ENCODE results near the gene TM9SF3. TPM values are rescaled to one million over a fixed set of nuclear protein-coding genes. Genes with fewer than 3 reads are reported as not detected.

TM9SF3 gene
- total RNA-seq, 1 donor from 2014 or later: 75.4 TPM

DNA sequence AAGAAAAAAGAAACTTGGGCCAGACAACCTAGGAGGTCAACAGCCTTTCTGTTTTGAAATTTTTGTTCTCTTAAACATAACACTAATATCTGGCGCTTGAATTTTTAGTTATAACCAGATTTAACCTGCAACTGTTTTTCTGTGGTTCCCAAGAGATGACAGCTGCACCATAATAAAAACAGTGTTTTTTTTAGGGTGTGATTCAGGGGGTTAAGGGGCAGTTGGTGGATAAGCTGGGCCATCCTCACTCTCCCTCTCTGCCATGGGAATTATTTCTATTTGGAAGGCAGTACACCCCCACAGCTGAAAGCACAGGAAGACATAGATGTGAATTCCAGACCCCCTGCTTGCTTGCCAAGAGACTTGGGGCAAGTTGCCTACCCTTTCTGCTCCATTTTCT lies 20.1 kb upstream of the TM9SF3 start:
- DNase-seq (no peak), ATAC-seq (no peak)
- intact Hi-C loops (cut with micrococcal nuclease): no loop called here

DNA sequence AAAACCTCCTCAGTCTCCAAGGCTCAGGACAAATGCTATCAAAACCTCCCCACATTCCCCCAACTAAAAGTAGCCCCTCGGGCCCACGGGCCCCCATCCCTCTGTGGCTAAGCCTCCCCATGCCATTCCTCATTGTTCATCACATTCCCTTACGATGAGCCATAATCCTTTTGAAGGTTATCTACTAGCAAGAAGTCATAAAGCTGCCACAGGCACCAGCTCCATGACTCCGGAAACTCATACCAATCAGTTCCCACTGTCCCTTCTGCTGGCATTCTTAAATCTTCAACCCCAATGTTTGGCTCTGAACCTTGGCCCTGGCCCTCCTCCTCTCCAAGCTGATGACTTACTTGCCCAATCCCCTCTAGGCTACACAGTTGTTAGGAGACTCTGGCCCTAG lies 19.4 kb upstream of the TM9SF3 start:
- no peak for DNase-seq
- peak; percentile 17 for ATAC-seq
- intact Hi-C loops (cut with micrococcal nuclease): no loop called here

- intact Hi-C loops (cut with micrococcal nuclease): no loop called here
These were observed 13.5 kb upstream of the TM9SF3 start for GRCh38 chr10:96600337-96600736.

DNA sequence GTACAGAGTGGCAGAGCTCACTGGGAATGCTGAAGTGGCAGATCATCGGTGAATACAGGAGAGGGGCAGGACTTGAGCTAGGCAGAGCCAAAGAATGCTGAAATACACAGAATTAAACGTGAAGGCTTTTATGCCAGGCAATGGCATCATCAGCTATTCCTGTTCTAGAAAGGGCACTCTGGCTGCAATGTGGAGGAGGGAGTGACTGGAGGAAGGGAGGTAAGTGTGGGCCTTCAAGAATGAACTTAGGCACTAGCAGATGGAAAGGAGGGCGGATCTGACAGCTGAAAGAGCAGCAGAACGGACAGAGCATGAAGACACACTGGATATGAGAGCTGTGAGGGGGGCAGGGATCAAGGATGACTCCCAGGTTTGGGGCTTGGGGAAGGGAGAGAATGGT lies 12.0 kb upstream of the TM9SF3 start:
- intact Hi-C loops (cut with micrococcal nuclease): no loop called here
- peak; percentile 57 for ATAC-seq
- no peak for DNase-seq

More at GRCh38 chr10:96600337-96600736, 13.5 kb upstream of the TM9SF3 start:
- no peak for ATAC-seq
- DNase-seq: no peak

DNA sequence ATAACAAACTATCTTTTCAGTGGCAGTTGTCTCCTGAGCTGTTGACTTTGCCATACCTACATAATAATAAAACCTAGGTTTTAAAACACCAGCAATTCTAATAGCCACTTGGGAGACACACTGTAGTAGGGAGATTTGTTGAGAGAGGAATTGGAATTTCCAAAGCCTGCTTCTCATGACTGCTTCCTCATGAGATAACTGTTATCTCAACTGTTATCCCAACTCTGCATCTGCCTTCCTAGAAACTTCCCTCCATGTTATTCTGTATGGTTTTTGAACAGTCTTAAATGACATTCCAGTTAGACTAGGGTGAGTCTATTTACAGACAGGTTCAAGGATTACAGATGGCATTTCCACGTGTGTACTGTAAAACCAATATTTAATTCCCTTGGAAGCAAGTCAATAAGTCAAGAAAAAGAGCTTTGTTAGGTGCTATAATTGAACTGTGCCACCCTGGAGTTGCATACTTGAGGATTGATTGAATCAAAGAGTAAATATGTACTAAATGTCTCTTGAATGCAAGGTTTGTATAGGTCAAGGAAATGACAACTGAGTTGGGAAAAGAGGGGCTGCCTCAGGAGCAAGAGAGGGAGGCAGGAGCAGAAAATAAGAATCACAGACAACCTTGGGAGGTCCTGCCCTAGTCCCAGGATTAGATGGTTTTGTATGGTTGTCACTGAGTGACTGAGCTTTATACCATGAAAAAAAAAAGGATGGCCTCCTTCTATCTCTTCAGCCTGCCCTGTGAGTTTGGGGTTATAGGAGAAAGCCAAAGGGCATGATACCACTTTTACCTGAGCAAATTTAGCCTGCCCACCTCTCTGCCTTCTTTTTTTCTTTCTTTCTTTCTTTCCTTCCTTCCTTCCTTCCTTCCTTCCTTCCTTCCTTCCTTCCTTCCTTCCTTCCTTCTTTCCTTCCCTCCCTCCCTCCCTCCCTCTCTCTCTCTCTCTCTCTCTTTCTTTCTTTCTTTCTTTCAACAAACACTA lies 9.9 kb upstream of the TM9SF3 start:
- intact Hi-C loops (cut with micrococcal nuclease): no loop called here
- DNase-seq: no peak
- ATAC-seq: no peak

- intact Hi-C loops (cut with micrococcal nuclease): no loop called here
- no peak for ATAC-seq
- DNase-seq: no peak
These were observed 8.9 kb upstream of the TM9SF3 start for GRCh38 chr10:96595741-96596140.

DNA sequence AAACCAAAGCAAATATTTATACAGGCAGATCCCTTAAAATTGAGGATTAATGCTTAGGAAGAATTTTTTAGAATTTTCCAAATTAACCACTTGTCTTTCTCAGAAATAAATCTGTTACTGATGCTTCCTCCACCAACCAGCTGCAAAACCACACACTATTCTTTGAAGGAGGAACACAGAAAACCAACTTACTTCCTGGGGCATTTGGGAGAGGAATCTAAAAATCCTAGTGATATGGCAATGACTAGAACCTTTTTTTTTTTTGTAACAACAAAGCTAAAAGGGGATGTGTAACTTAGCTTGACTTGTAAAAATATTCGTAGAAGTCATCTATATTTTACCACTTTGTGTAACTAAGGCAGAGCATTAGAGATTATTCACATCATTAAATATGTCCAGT lies 5.1 kb upstream of the TM9SF3 start:
- ATAC-seq (no peak), DNase-seq (no peak)
- intact Hi-C loops (cut with micrococcal nuclease): no loop called here

GRCh38 chr10:96588616-96589419 lies 2.0 kb upstream of the TM9SF3 start:
- intact Hi-C loops (cut with micrococcal nuclease): no loop called here
- ATAC-seq (no peak), DNase-seq (no peak)

DNA sequence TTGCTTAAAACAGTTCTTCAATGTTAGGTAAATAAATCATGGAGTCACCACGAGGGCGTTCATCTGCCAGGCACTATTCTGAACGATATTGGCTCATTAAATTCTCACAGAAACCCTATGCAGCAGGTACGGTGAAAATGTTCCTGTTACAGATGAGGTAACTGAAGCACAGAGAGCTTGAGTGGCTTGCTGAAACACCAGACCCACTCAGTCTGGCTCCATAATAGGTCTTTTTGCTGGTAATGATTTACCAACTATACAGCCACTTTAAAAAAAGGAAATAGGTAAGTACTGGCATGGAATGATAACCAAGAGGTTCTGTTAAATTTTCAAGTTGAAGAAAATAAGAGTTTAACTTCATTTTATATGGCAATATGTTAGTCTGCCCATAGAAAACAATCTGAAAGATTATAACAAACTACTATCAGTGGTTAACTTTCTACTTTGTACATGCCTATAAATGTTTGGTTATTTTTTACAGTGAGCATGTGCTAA lies 1.3 kb upstream of the TM9SF3 start:
- ATAC-seq (no peak), DNase-seq (no peak)
- intact Hi-C loops (cut with micrococcal nuclease): no loop called here

DNA sequence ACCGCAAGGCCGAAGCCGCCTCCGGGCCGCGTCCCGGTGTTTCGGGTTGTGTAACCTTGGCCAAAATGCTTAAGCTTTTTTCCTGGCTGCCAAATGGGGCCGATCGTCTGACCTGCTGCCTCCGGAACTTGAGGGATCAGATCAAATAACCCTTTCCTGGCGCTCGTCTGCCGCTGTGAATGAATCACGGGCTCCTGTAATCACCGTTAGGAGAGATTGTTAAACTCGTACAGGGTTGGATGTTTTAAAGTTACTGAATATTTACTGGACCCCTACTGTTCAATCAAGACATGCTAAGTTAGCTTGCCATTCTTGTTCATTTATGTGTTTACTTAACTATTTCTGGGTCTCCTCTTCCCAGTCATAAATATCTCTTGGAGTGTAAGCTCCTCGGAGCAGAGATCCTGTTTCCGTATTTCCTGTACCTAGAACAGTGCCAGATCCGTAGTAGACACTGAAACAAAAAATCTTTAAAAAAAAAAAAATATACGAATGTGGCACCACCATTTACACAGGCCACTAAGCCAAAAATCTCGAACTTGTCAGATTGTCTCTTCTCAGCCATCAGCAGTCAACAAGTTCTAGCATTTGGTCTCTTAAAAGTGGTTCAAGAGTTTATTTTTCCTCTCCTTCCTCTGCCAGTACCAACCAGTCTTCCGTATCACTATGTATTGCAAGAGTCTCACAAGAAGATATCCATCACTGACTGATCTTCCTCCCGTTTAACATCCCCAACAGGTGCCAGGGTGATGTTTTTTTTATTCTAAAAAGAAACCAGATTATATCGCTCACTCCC lies 650 bp upstream of the TM9SF3 start:
- intact Hi-C loops (cut with micrococcal nuclease): no loop called here
- ATAC-seq (peak; percentile 2), DNase-seq (no peak)

GRCh38 chr10:96585736-96586418 lies 935 bp downstream of the TM9SF3 start:
- no peak for DNase-seq
- no peak for ATAC-seq
- intact Hi-C loops (cut with micrococcal nuclease): no loop called here

DNA sequence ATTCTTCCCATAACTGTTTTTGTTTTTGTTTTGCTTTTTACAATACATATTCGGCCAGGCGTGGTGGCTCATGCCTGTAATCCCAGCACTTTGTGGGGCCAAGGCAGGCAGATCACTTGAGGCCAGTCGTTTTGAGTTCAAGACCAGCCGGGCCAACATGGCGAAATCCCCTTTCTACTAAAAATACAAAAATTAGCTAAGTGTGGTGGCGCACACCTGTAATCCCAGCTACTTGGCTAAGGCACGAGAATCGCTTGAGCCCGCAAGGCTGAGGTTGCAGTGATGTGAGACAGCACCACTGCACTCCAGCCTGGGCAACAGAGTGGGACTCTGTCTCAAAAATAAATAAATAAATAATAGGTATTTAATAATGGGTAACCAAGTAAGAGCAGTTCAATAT lies 2.3 kb downstream of the TM9SF3 start:
- intact Hi-C loops (cut with micrococcal nuclease): no loop called here
- no peak for ATAC-seq
- DNase-seq: no peak

DNA sequence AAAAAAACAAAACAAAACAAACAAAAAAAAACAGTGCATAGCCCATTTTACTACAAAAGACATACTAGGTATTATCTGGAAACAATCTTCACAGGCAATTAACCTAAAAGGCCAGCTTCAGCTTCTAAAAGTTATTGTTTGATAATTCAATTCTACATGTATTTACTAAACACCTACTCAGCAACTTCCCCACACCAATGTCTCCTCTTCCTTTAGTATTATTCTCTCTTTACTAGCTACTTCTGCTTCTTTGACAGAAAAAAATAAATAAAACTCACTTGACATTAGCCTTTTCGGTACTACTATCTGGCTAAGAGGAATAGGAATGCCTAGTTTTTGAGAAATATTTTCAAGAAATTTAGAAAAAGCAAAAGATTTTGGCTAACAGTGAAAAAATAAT lies 2.8 kb downstream of the TM9SF3 start:
- no peak for DNase-seq
- intact Hi-C loops (cut with micrococcal nuclease): no loop called here
- ATAC-seq: no peak

GRCh38 chr10:96579133-96579532 lies 7.7 kb downstream of the TM9SF3 start:
- intact Hi-C loops (cut with micrococcal nuclease): no loop called here
- ATAC-seq: no peak
- no peak for DNase-seq

DNA sequence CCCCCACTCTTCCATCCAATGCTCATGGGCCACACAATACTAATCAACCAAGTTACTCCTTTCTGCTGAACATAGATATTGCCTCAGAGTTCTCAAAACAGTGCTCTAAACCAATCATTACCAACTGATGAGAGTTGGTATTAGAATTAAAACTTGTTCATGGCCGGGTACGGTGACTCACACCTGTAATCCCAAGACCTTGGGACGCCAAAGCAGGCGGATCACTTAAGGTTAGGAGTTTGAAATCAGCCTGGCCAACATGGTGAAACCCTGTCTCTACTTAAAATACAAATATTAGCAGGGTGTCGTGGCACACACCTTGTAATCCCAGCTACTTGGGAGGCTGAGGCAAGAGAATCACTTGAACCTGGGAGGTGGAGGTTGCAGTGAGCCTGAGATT lies 8.2 kb downstream of the TM9SF3 start:
- ATAC-seq (no peak), DNase-seq (no peak)
- intact Hi-C loops (cut with micrococcal nuclease): no loop called here

DNA sequence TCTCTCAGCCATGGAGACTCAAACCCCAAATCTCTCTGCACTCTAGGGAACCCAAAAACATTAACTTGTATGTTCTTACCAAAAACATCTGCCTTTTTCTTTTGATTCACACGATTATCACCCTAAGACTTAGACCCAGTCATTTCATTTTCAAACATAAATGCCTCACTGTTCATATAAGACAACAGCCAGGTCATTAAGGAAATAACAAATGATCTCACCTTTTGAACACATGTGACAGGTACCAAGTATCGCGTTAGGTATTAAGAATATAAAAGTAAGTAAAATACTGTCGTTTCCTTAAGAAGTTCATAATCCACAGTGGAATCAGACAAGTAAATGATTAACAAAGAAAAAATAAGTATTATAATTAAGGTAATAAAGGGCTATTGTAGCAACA lies 8.8 kb downstream of the TM9SF3 start:
- intact Hi-C loops (cut with micrococcal nuclease): no loop called here
- ATAC-seq: no peak
- no peak for DNase-seq

DNA sequence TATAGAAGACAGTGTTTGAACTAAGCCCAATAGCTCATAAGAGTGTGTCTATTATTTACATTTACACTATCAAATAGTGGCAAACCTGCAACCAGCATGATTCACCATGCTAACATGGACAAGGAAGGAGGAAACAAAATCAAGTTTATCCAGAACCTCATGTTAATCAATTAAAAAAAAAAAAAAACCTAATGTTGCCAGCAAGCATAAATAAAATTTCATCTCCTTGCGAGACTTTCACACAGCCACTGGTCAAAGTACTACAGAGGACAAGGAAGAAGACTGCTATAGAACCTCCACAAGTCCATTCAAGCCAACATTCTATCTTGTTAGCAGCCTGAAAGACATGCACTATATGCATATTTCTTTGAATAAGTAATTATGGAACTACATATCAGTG lies 9.7 kb downstream of the TM9SF3 start:
- ATAC-seq (no peak), DNase-seq (no peak)
- intact Hi-C loops (cut with micrococcal nuclease): no loop called here

- intact Hi-C loops (cut with micrococcal nuclease): no loop called here
- DNase-seq: no peak
- ATAC-seq: no peak
These were observed 10.4 kb downstream of the TM9SF3 start for GRCh38 chr10:96576277-96576980.

Measured in left ventricle myocardium superior (tissue), 1 donor.